GM10248 (cell line): Measurements from ENCODE around the gene TPRN.
"Not testable (repeated sequence)": the region's sequence is repeated elsewhere in the genome, so short reads cannot be mapped to it uniquely, and the experiment has no call there.

ENCODE experiments used
- CTCF ChIA-PET: fragments of 300-600 bp; sonication (Branson Sonifier 250); formaldehyde crosslinking; extraction: SDS; loops from one replicate; lab custom pipeline; 2021; ENCODE audit warnings: antibody characterized with exemption; lab: Yijun Ruan, JAX
- POLR2A ChIA-PET: fragments of 350-650 bp; sonication (Branson Sonifier 250); formaldehyde crosslinking; extraction: SDS; loops from one replicate; lab custom pipeline; 2020; ENCODE audit warnings: antibody characterized with exemption; lab: Yijun Ruan, JAX
- DNase-seq: peaks from one replicate; pipeline ENCODE4 v3.0.0; 2012; ENCODE audit errors: extremely low spot score
- TF ChIP-seq, protein P1 (sequence below): IDR thresholded peaks from 2 replicates; pipeline ENCODE4 v1.5.1; 2012; ENCODE audit warnings: mild to moderate bottlenecking, low read depth; ENCODE audit errors: extremely low read depth, missing control alignments, control extremely low read depth

The TPRN gene

DNA sequence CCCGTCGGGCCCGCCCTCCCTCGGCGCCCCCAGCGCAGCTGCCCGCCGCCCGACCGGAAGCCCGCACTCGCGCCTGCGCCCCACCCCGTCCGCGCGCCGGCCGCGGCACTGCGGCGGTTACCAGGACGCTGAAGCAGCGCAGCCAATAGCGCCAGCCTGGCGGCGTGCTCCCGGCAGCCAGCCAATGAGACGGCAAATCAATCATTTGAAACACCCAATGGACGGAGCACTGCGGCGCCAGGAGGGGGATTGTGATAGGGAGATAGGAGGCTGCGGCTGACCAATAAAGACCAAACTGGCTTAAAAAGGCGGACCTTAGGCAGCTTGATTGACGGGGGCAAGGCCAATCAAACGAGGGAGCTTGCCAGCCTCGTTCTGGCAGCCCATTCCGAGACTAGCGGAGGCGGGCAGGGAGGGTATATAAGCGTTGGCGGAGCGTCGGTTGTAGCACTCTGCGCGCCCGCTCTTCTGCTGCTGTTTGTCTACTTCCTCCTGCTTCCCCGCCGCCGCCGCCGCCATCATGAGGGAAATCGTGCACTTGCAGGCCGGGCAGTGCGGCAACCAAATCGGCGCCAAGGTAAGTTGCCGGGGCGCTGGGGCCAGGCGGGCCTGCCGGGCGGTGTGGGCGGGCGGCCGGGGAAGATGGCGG, 40.4 kb upstream of the TPRN start, which contains the start of gene TUBB4B:
TSS of gene TUBB4B (plus strand) at position 447 of the 649 bp plus-strand sequence. CDS start at position 521, 74 bp downstream.
- POLR2A ChIA-PET, result interaction anchor here (0.5 to 6.8 kb wide), 41 partner anchors 9 to 293 kb away, joined by 3 to 124 read pairs (median 5); partner anchors contain the start of genes ANAPC2, CYSRT1, EXD3 and MAN1B1
- peak; percentile 99 for DNase-seq
- TF ChIP-seq, protein P1, sequence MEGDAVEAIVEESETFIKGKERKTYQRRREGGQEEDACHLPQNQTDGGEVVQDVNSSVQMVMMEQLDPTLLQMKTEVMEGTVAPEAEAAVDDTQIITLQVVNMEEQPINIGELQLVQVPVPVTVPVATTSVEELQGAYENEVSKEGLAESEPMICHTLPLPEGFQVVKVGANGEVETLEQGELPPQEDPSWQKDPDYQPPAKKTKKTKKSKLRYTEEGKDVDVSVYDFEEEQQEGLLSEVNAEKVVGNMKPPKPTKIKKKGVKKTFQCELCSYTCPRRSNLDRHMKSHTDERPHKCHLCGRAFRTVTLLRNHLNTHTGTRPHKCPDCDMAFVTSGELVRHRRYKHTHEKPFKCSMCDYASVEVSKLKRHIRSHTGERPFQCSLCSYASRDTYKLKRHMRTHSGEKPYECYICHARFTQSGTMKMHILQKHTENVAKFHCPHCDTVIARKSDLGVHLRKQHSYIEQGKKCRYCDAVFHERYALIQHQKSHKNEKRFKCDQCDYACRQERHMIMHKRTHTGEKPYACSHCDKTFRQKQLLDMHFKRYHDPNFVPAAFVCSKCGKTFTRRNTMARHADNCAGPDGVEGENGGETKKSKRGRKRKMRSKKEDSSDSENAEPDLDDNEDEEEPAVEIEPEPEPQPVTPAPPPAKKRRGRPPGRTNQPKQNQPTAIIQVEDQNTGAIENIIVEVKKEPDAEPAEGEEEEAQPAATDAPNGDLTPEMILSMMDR, result no peak
- CTCF ChIA-PET, result interaction anchor here (0.8 to 8.0 kb wide), 10 partner anchors 11 to 212 kb away, joined by 3 to 92 read pairs (median 4); partner anchors contain the start of genes CYSRT1, EXD3, LRRC26 and NELFB

DNA sequence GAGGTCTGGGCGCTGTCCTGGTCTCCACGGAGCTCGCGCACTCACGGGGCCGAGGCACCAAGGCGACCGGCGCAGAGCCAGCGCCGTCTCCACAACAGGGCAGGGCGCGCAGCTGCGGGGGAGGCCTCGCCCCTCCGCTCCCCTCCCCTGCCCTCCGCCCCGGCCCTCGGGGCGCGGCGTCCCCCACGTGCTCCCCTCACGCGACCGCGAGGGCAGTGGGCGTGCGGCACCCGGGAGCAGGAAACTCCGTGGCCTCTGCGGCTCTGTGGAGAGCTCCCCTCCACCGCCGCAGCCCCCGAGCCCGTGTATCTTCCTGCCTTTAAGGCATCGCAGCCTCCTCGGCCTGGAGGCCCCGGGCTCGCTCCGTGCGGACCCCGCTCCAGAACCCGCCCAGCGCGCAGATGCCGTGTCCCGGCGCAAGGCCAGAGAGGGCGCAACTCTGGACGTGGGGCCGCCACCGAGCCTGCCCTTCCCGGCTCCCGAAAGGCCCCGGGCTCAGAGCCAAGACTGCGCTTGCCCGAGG, 39.8 kb upstream of the TPRN start:
- DNase-seq, result peak; percentile 66
- ChIA-PET CTCF (interaction anchor here (0.8 to 8.0 kb wide), 11 partner anchors 10 to 304 kb away, joined by 3 to 92 read pairs (median 4); partner anchors contain the start of genes CYSRT1, EXD3, LRRC26 and NELFB), POLR2A (interaction anchor here (0.5 to 6.8 kb wide), 43 partner anchors 9 to 293 kb away, joined by 3 to 124 read pairs (median 5); partner anchors contain the start of genes ANAPC2, CYSRT1, EXD3 and MAN1B1)
- TF ChIP-seq, protein P1, result peak; percentile 26

DNA sequence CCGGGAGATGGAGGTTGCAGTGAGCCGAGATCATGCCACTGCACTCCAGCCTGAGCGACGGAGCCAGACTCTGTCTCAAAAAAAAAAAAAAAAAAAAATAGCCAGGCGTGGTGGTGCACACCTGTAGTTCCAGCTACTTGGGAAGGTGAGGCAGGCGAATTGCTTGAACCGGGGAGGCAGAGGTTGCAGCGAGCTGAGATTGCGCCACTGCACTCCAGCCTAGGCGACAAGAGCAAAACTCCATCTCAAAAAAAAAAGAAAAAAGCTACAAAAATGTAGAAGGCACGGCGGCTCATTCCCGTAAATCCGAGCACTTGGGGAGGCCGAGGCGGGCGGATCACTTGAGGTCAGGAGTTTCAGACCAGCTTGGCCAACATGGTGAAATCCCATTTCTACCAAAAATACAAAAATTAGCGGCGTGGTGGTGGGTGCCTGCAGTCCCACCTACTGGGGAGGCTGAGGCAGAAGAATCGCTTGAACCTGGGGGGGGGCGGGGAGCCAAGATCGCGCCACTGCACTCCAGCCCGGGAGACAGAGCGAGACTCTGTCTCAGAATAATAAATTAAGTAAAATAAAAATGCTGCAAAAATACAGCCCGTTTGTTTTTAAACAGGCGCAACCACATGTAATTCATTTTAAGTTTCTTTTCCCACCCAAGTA, 39.1 kb upstream of the TPRN start:
- POLR2A ChIA-PET, result interaction anchor here (0.5 to 6.8 kb wide), 11 partner anchors 8 to 171 kb away, joined by 3 to 124 read pairs (median 9); partner anchors contain the start of genes CYSRT1, MAN1B1, NELFB and NRARP
- CTCF ChIA-PET, result interaction anchor here (0.8 to 8.0 kb wide), 9 partner anchors 15 to 303 kb away, joined by 3 to 92 read pairs (median 3); partner anchors contain the start of genes CYSRT1, EXD3, LRRC26 and NOXA1
- DNase-seq, result not testable (repeated sequence)

DNA sequence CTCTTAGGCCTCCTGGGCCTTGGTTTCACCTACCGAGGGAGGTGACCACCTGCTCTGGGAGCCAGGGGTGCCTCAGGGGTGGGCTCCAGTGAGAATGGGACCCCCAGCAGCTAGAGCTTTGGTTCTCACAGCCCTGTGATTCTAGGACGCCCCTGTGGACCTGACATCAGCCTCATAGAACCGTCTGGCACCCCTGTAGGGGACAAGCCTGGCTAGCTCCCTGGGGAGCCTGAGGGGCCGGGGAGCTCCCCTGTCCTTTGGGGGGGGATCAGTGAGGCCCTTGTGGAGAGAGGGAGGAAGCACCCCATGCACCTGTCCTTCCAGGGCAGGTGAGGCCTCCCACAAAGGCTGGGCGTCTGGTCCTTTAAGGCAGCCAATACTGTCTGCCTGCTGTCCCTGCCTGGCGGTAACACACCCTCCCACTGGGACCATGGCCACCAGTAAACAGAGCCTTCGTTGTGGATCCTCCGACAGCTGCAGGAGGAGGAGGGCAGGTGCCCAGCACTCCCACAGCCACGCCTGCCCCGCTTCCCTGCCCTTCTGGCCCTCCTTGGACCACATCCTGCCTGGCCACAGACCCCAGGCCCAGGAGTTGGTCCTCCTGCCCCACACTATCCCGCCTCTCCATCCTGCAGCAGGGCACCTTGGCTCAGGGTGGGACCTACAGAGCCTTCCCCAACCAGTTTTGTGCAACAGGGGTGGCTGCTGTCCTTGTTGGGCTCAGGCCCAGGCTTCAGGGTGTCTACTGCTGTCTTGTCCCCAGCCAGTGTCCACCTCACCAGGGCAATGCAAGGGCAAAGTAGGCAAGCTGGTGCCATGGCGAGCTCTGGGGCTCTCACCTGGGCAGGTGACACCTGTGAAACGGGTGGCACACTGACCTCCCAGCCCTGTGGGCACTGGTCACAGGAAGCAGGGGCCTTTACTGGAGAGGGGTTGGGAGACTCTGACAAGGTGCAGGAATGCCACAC, 37.5 kb upstream of the TPRN start:
- TF ChIP-seq, protein P1, result no peak
- CTCF ChIA-PET, result interaction anchor here (1.0 to 8.0 kb wide), 29 partner anchors 7 to 496 kb away, joined by 3 to 92 read pairs (median 10); partner anchors contain the start of genes ANAPC2, CYSRT1, MAN1B1 and NELFB
- POLR2A ChIA-PET, result interaction anchor here (1.4 kb wide), 1 partner anchor 16 kb away, joined by 3 read pairs; no protein-coding TSS in a partner anchor
- no peak for DNase-seq

DNA sequence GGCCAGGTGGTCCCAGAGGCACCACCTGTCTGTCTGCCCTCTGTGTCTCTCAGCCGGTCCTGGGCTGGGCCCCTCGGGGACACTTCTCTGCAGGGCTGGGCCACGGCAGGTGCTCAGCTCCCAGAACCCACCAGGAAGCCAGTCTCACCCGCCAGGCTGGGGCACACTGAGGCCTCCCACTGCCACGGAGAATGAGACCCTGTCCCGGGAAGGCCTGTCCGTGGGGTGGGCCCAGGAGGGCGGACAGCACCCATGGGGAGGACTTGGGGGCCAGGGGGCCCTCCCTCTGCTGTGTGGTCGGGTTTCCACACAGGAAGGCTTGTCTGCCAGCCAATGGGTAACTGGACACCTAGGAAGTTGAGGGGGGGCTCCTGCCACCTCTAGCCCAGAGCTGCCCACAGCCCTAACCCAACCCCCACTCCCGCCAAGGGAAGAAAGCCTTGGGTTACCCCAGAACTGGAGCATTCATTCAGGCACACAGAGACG, 36.4 kb upstream of the TPRN start:
- POLR2A ChIA-PET, result interaction anchor here (0.9 to 1.4 kb wide), 4 partner anchors 9 to 36 kb away, joined by 3 to 6 read pairs (median 4); partner anchors contain the start of gene TPRN

More for the DNA sequence above, 36.4 kb upstream of the TPRN start:
- no peak for DNase-seq
- TF ChIP-seq, protein P1, result no peak
- CTCF ChIA-PET, result interaction anchor here (0.6 to 8.0 kb wide), 69 partner anchors 8 to 495 kb away, joined by 3 to 92 read pairs (median 6); partner anchors contain the start of genes ANAPC2, CYSRT1, DPP7 and LRRC26
